H9 (cell line): ENCODE data around the gene RELCH. TPM values are rescaled to one million over a fixed set of nuclear protein-coding genes. Genes with fewer than 3 reads are reported as not detected.

Experiments
- DNase-seq: peaks from one replicate; pipeline ENCODE4 v3.0.0-alpha.2; 2017
- H2AFZ ChIP-seq: one replicate; pipeline ENCODE4 v1.6.1; 2013; ENCODE audit warnings: mild to moderate bottlenecking, low read length, control low read depth, moderate library complexity
- H2AK5ac ChIP-seq: 2 replicates; pipeline ENCODE4 v1.6.1; 2013; ENCODE audit warnings: low read length, control low read depth, mixed read lengths; ENCODE audit not compliant: insufficient read length
- H2BK120ac ChIP-seq: one replicate; pipeline ENCODE4 v1.6.1; 2013; ENCODE audit warnings: low read depth, mild to moderate bottlenecking, low read length, control low read depth, inconsistent platforms; ENCODE audit not compliant: poor library complexity, severe bottlenecking
- H2BK12ac ChIP-seq: 2 replicates; pipeline ENCODE4 v1.6.1; 2013; ENCODE audit warnings: low read length, control low read depth, mixed read lengths, low read depth; ENCODE audit not compliant: insufficient read length
- H2BK15ac ChIP-seq: 2 replicates; pipeline ENCODE4 v1.6.1; 2013; ENCODE audit warnings: low read depth, low read length, control low read depth
- H2BK20ac ChIP-seq: one replicate; pipeline ENCODE4 v1.6.1; 2013; ENCODE audit warnings: low read depth, mild to moderate bottlenecking, low read length, control low read depth, inconsistent platforms; ENCODE audit not compliant: poor library complexity, severe bottlenecking
- H2BK5ac ChIP-seq: 2 replicates; pipeline ENCODE4 v1.6.1; 2013; ENCODE audit warnings: low read length, control low read depth, mixed read lengths; ENCODE audit not compliant: insufficient read length
- H3K14ac ChIP-seq: 2 replicates; pipeline ENCODE4 v1.6.1; 2013; ENCODE audit warnings: low read length, control low read depth; ENCODE audit not compliant: insufficient read depth
- H3K18ac ChIP-seq: 2 replicates; pipeline ENCODE4 v1.6.1; 2013; ENCODE audit warnings: low read depth, mild to moderate bottlenecking, mixed read lengths, low read length, control low read depth; ENCODE audit not compliant: insufficient read length
- H3K23ac ChIP-seq: 2 replicates; pipeline ENCODE4 v1.6.1; 2013; ENCODE audit warnings: low read length, control low read depth, mixed read lengths, low read depth; ENCODE audit not compliant: insufficient read length
- H3K23me2 ChIP-seq: 2 replicates; pipeline ENCODE4 v1.6.1; 2013; ENCODE audit warnings: low read depth, mild to moderate bottlenecking, mixed read lengths, low read length, control low read depth; ENCODE audit not compliant: insufficient read length, poor library complexity, severe bottlenecking
- H3K27ac ChIP-seq: 2 replicates; pipeline ENCODE4 v1.5.1; 2013; ENCODE audit warnings: low read length, control low read depth, mixed read lengths, low read depth; ENCODE audit not compliant: insufficient read length
- H3K27me3 ChIP-seq: 2 replicates; pipeline ENCODE4 v1.6.1; 2013; ENCODE audit warnings: low read length, control low read depth, inconsistent platforms; ENCODE audit not compliant: insufficient read depth
- H3K4ac ChIP-seq: 2 replicates; pipeline ENCODE4 v1.6.1; 2013; ENCODE audit warnings: low read depth, mild to moderate bottlenecking, control low read depth, inconsistent platforms, low read length, moderate library complexity
- H3K4me1 ChIP-seq: 2 replicates; pipeline ENCODE4 v1.6.1; 2013; ENCODE audit warnings: low read length, control low read depth, inconsistent platforms; ENCODE audit not compliant: insufficient read depth
- H3K4me2 ChIP-seq: 2 replicates; pipeline ENCODE4 v1.6.1; 2013; ENCODE audit warnings: low read length, control low read depth, mixed read lengths; ENCODE audit not compliant: insufficient read length, insufficient read depth
- H3K56ac ChIP-seq: 2 replicates; pipeline ENCODE4 v1.6.1; 2013; ENCODE audit warnings: low read depth, mild to moderate bottlenecking, mixed read lengths, low read length, control low read depth; ENCODE audit not compliant: insufficient read length
- H3K79me1 ChIP-seq: 2 replicates; pipeline ENCODE4 v1.6.1; 2013; ENCODE audit warnings: low read depth, mild to moderate bottlenecking, moderate library complexity, low read length, control low read depth, inconsistent platforms; ENCODE audit not compliant: insufficient read depth, poor library complexity, severe bottlenecking
- H3K79me2 ChIP-seq: 2 replicates; pipeline ENCODE4 v1.6.1; 2013; ENCODE audit warnings: low read length, control low read depth, inconsistent platforms; ENCODE audit not compliant: insufficient read depth
- H3K9ac ChIP-seq: 2 replicates; pipeline ENCODE4 v1.6.1; 2013; ENCODE audit warnings: low read length, control low read depth, mixed read lengths; ENCODE audit not compliant: insufficient read length; ENCODE audit errors: extremely low read depth
- H3K9me3 ChIP-seq: one replicate; pipeline ENCODE4 v1.6.1; 2013; ENCODE audit warnings: low read depth, low read length, inconsistent platforms; ENCODE audit not compliant: control insufficient read depth
- H3T11ph ChIP-seq: one replicate; pipeline ENCODE4 v1.6.1; 2013; ENCODE audit warnings: mild to moderate bottlenecking, low read length, control low read depth, inconsistent platforms
- H4K20me1 ChIP-seq: one replicate; pipeline ENCODE4 v1.6.1; 2013; ENCODE audit not compliant: control insufficient read depth, insufficient read length, insufficient read depth
- H4K5ac ChIP-seq: 2 replicates; pipeline ENCODE4 v1.6.1; 2013; ENCODE audit warnings: low read depth, mild to moderate bottlenecking, mixed read lengths, low read length, control low read depth; ENCODE audit not compliant: insufficient read length
- H4K8ac ChIP-seq: replicated peaks from 2 replicates; pipeline ENCODE4 v1.6.1; 2013; ENCODE audit warnings: low read length, control low read depth, mixed read lengths, low read depth; ENCODE audit not compliant: insufficient read length
- H4K91ac ChIP-seq: 2 replicates; pipeline ENCODE4 v1.6.1; 2013; ENCODE audit warnings: low read depth, mild to moderate bottlenecking, moderate library complexity, mixed read lengths, low read length, control low read depth; ENCODE audit not compliant: insufficient read length
- H3K27ac Mint-ChIP-seq, 3 experiments: 2 replicates in 2 of 3; 3 replicates in 1 of 3; pipeline ENCODE4 v1.8.0; 2020 to 2021; ENCODE audit warnings: mixed read lengths in 3 of 3, mild to moderate bottlenecking in 1 of 3, moderate library complexity in 1 of 3
- H3K27me3 Mint-ChIP-seq: 2 replicates; pipeline ENCODE4 v1.8.0; 2021; ENCODE audit warnings: low read depth, mild to moderate bottlenecking, moderate library complexity, mixed read lengths
- H3K36me3 Mint-ChIP-seq, 3 experiments: 2 replicates in 2 of 3; 3 replicates in 1 of 3; pipeline ENCODE4 v1.8.0; 2020 to 2021; ENCODE audit warnings: low read depth in 3 of 3, mixed read lengths in 3 of 3; ENCODE audit not compliant: insufficient read depth in 1 of 3
- H3K4me1 Mint-ChIP-seq, 2 experiments: 2 replicates each; pipeline ENCODE4 v1.8.0; 2020; ENCODE audit warnings: mixed read lengths in 2 of 2
- H3K4me3 Mint-ChIP-seq, 2 experiments: 2 replicates in 1 of 2; 3 replicates in 1 of 2; pipeline ENCODE4 v1.8.0; 2020 to 2021; ENCODE audit warnings: mild to moderate bottlenecking in 2 of 2, mixed read lengths in 2 of 2, moderate library complexity in 1 of 2
- H3K9me3 Mint-ChIP-seq, 2 experiments: 2 replicates in 1 of 2; 3 replicates in 1 of 2; pipeline ENCODE4 v1.8.0; 2020; ENCODE audit warnings: mild to moderate bottlenecking in 2 of 2, mixed read lengths in 2 of 2, moderate library complexity in 1 of 2
- WGBS: extraction: QIAGEN DNeasy Blood & Tissue Kit; methylation state at CpG from one replicate; pipeline ENCODE4 v1.1.7; 2013; ENCODE audit warnings: missing lambda C conversion rate, low lambda C conversion rate, mixed read lengths; ENCODE audit not compliant: insufficient read length; ENCODE audit errors: extremely low coverage; 5-methylcytosine and 5-hydroxymethylcytosine counted together
- total RNA-seq: library from RNA; stranded (reverse); gene quantifications from 2 replicates; pipeline ENCODE4 v1.2.1, GENCODE V29; 2021
- TF ChIP-seq, protein P1 (sequence below): fragments of 200-600 bp; sonication (generic); conservative IDR thresholded peaks from 3 replicates; pipeline ENCODE4 v1.8.0; 2021; ENCODE audit warnings: antibody characterized with exemption, mild to moderate bottlenecking

Gene RELCH
- total RNA-seq, 1 experiment from 2014 or later: 32.3 TPM

GRCh38 chr18:62321201-62321600, 134.1 kb downstream of the RELCH start:
- H3K4me1 ChIP-seq: peaks cover 5% of the 10 kb centered on the region; the same call in 1 of the 2 replicates
- H3K79me1 ChIP-seq: no peaks in the 10 kb centered on the region
- no peak overlapping the region for H4K91ac ChIP-seq
- Mint-ChIP-seq H3K4me3 (peak overlapping the region in 1 of 2 experiments; percentile 68; a peak in 2 of 5 replicates), H3K4me1 (peaks cover 37 to 39% of the 10 kb centered on the region in 2 experiments), H3K9me3 (peaks cover 0 to 3% of the 10 kb centered on the region in 2 experiments; a peak in 1 of 5 replicates), H3K36me3 (no peaks in the 10 kb centered on the region; a peak in 1 of 7 replicates), H3K27me3 (peaks cover 44% of the 10 kb centered on the region), H3K27ac (no peak overlapping the region)
- no peak overlapping the region for H2BK120ac ChIP-seq
- no peaks in the 10 kb centered on the region for H3K9me3 ChIP-seq
- H3K27ac ChIP-seq: no peak overlapping the region
- H3K27me3 ChIP-seq: peaks cover 3% of the 10 kb centered on the region; the same call in 1 of the 2 replicates
- H3K9ac ChIP-seq: no peak overlapping the region
- no peak overlapping the region for H3T11ph ChIP-seq
- H2BK15ac ChIP-seq: no peak overlapping the region
- DNase-seq: no peak
- H2AFZ ChIP-seq: no peak overlapping the region
- H3K14ac ChIP-seq: no peak overlapping the region
- no peak overlapping the region for H4K8ac ChIP-seq
- H2BK12ac ChIP-seq: no peak overlapping the region
- TF ChIP-seq, protein P1, sequence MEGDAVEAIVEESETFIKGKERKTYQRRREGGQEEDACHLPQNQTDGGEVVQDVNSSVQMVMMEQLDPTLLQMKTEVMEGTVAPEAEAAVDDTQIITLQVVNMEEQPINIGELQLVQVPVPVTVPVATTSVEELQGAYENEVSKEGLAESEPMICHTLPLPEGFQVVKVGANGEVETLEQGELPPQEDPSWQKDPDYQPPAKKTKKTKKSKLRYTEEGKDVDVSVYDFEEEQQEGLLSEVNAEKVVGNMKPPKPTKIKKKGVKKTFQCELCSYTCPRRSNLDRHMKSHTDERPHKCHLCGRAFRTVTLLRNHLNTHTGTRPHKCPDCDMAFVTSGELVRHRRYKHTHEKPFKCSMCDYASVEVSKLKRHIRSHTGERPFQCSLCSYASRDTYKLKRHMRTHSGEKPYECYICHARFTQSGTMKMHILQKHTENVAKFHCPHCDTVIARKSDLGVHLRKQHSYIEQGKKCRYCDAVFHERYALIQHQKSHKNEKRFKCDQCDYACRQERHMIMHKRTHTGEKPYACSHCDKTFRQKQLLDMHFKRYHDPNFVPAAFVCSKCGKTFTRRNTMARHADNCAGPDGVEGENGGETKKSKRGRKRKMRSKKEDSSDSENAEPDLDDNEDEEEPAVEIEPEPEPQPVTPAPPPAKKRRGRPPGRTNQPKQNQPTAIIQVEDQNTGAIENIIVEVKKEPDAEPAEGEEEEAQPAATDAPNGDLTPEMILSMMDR: no peak
- H2BK5ac ChIP-seq: no peak overlapping the region
- H4K5ac ChIP-seq: no peak overlapping the region
- no peak overlapping the region for H2BK20ac ChIP-seq
- H3K18ac ChIP-seq: no peak overlapping the region
- H3K79me2 ChIP-seq: no peaks in the 10 kb centered on the region
- no peak overlapping the region for H3K56ac ChIP-seq
- WGBS: no CpG with 5 or more reads among the region's 3 CpGs
- no peak overlapping the region for H3K23ac ChIP-seq
- H2AK5ac ChIP-seq: no peak overlapping the region
- no peaks in the 10 kb centered on the region for H4K20me1 ChIP-seq
- H3K4ac ChIP-seq: no peak overlapping the region
- H3K23me2 ChIP-seq: peaks cover 16% of the 10 kb centered on the region
- H3K4me2 ChIP-seq: no peak overlapping the region
